GM12872 (cell line): ENCODE measurements around the gene HES1.

Source experiments
- TF ChIP-seq, protein P1 (sequence below): IDR thresholded peaks from 3 replicates; pipeline ENCODE4 v1.5.1; 2011; ENCODE audit warnings: low read depth, mild to moderate bottlenecking, low read length, moderate library complexity; ENCODE audit not compliant: insufficient read depth

HES1 gene

DNA sequence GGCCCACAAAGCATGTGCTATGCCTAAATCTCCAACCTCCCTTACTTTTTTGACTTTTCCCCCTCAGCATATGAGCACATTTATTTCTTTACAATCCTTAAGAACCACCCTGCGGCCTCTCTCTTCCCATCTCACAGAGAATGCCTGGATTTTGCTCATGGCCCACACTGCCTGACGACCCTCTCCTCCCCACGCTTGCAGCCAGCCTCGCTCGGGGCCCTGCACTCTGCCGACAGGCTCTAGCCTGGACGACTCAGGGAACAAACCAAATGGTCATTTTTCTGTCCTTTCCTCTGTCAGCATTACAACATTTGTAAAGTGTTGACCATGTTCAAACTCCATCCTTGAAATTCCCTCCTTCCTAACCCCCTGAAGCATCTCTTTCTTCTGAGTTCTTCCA, 11.7 kb downstream of the HES1 start:
- TF ChIP-seq, protein P1, sequence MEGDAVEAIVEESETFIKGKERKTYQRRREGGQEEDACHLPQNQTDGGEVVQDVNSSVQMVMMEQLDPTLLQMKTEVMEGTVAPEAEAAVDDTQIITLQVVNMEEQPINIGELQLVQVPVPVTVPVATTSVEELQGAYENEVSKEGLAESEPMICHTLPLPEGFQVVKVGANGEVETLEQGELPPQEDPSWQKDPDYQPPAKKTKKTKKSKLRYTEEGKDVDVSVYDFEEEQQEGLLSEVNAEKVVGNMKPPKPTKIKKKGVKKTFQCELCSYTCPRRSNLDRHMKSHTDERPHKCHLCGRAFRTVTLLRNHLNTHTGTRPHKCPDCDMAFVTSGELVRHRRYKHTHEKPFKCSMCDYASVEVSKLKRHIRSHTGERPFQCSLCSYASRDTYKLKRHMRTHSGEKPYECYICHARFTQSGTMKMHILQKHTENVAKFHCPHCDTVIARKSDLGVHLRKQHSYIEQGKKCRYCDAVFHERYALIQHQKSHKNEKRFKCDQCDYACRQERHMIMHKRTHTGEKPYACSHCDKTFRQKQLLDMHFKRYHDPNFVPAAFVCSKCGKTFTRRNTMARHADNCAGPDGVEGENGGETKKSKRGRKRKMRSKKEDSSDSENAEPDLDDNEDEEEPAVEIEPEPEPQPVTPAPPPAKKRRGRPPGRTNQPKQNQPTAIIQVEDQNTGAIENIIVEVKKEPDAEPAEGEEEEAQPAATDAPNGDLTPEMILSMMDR: no peak

DNA sequence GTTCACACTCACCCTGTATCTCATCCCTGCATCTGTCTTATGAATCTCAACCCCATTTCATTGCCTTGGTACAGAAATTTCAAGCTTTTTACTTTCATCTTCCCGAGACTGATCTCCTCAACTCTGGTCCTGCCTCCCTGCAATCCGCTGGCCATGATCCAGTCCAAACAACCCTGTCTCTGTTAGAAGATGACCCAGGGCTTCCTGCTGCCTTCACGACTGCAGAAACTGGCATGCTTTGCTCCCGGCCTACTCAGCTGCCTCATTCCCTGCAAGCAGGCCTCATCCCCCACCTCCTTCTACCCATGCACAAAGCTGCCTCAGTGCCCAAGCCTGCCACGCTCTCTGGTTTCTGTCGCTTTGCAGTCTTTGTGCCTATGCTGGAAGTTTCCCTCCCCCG, 12.4 kb downstream of the HES1 start:
- TF ChIP-seq, protein P1: no peak

DNA sequence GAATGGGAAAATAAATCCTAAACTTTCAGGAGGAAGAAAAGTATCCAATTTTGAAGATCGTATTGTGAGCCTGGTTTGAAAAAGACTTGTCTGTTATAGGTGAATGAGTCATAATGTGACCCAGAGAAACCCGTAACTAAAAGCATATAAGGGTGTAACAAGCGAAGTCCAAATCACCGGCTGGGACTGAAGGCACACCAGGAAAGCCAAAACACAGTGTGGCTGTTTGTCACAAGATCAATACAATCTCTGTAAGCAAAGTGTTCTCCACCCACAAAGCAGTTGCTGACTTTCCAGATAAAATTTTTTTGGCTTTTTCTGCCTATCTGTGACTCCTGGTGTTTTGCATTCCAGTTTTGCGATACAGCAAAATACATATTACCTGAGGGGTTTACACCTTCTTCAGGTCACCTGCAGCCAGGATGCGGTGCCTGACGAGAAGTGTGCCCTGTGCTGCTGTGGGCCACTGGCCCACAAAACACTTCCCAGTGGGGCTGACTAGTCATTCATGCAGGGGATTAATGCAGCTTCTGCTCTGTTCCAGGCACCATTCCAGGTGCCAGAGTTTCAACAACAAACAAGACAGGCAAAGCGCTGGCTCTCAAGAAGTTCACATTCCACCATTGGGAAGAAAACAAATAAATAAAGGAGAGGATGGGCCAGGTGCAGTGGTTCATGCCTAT, 14.4 kb downstream of the HES1 start:
- TF ChIP-seq, protein P1: no peak

DNA sequence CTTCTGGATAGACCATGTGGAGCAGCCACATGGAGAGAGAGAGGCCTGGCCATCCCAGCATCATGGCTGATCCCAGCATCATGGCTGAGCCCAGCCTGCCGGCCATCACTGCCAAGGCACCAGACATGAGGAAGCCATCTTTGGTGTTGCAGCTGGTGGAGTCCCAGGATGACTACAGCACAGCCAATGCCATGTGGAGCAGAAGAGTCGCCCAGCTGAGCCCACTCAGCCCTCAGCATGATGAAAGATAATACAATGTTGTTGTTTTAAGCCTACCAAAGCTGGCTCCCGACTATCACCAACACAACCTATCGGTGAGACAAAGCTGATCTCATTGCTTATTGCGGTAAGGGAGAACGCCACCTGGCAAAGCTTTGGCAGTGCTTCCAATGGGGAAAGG, 18.4 kb downstream of the HES1 start:
- TF ChIP-seq, protein P1: no peak

DNA sequence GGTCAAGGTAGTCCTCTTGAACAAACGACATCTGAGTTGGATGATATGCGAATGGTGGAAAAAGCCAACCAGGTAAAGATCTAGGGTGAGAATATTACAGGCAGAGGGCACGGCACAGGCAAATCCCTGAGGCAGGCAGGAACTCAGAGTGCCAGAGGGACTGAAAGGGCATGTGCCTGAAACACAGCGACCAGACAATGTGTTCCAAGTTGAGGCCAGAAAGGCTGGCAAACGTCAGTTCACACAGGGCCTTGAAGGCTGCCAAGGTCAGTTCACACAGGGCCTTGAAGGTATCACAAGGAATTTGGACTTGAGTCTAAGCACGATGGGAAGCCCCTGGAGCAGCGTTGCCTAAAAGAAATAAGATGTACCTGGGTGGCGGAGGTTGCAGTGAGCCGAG, 20.1 kb downstream of the HES1 start:
- TF ChIP-seq, protein P1: no peak

DNA sequence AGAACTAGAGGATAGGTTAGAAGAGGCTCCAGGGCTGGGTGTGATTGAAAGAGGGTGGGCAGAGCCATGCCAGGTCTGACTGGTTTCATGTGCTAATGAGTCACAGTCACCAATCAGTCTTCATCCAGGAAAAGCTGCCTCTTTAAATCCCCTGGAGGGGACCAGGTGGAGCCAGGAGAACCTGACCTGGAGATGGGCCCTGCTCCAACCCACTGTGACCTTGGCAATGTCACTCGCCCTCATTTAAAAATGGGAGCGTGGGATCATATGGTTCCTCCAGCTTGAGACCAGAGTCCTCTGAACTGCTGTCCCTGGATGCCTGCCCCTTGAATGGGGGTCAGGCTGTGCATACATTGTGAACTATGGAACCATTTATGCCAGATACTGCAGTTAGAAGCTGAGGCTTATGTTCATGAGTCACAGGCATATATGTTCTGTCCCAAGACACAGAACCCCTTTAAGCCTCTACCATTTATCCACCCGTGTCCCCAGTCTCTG, 23.0 kb downstream of the HES1 start:
- TF ChIP-seq, protein P1: no peak

DNA sequence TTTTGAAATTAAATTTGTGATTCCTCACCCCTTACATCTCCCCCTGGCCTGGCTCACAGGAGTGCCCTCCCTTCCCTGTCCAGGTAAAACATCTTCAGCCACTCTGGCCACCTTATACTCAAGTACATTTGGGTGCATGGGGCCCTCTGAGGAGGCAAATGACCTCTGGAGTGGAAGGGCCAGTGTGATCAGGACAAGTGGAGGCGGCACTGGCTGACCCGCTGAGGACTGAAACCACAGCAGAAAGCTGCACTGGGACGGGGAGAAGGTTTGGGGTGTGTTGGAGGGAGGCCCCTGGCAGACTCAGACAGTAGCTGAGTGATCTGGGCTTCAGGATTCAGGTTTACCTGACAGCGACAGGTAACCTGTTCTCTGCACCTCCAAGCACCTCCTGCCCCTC, 24.2 kb downstream of the HES1 start:
- TF ChIP-seq, protein P1: no peak
